Glutamatergic neuron (in vitro differentiated cells): ENCODE data around the gene AQP9. TPM values are rescaled to one million over a fixed set of nuclear protein-coding genes. Genes with fewer than 3 reads are reported as not detected.

Experiments
- DNase-seq: peaks from one replicate; pipeline ENCODE4 v3.0.0; 2022
- H3K27ac Mint-ChIP-seq: one replicate; pipeline ENCODE4 v1.8.0; 2020; ENCODE audit warnings: mild to moderate bottlenecking, mixed read lengths, inconsistent platforms; ENCODE audit not compliant: unreplicated experiment
- H3K27me3 Mint-ChIP-seq: one replicate; pipeline ENCODE4 v1.8.0; 2020; ENCODE audit warnings: mild to moderate bottlenecking, moderate library complexity, mixed read lengths, inconsistent platforms; ENCODE audit not compliant: unreplicated experiment
- H3K36me3 Mint-ChIP-seq: one replicate; pipeline ENCODE4 v1.8.0; 2020; ENCODE audit warnings: mild to moderate bottlenecking, mixed read lengths, inconsistent platforms; ENCODE audit not compliant: unreplicated experiment
- H3K4me1 Mint-ChIP-seq: one replicate; pipeline ENCODE4 v1.8.0; 2020; ENCODE audit warnings: mild to moderate bottlenecking, low read depth, mixed read lengths, inconsistent platforms; ENCODE audit not compliant: unreplicated experiment
- H3K4me3 Mint-ChIP-seq: one replicate; pipeline ENCODE4 v1.8.0; 2020; ENCODE audit warnings: mild to moderate bottlenecking, mixed read lengths, inconsistent platforms; ENCODE audit not compliant: unreplicated experiment
- H3K9me3 Mint-ChIP-seq: one replicate; pipeline ENCODE4 v1.8.0; 2020; ENCODE audit warnings: mild to moderate bottlenecking, moderate library complexity, mixed read lengths, inconsistent platforms; ENCODE audit not compliant: unreplicated experiment
- CTCF ChIP-seq: fragments of 200-600 bp; sonication (generic); IDR thresholded peaks from one replicate; pipeline ENCODE4 v1.5.0; 2021; ENCODE audit not compliant: partially characterized antibody, unreplicated experiment
- total RNA-seq: library from RNA; stranded (reverse); fragmentation: NEBNext Ultra II Directional; extraction: Animal tissue kit (Norgen Biotek cat#: 25700); gene quantifications from one replicate; pipeline ENCODE4 v1.2.1, GENCODE V29; 2021; ENCODE audit not compliant: unreplicated experiment

The AQP9 gene
- total RNA-seq, 1 donor from 2014 or later: not detected

- no peak for DNase-seq
- H3K4me1 Mint-ChIP-seq: no peaks in the 10 kb centered on the region
- no peaks in the 10 kb centered on the region for H3K9me3 Mint-ChIP-seq
- peaks cover 4% of the 10 kb centered on the region for H3K27me3 Mint-ChIP-seq
- no peak overlapping the region for H3K27ac Mint-ChIP-seq
- peaks cover 4% of the 10 kb centered on the region for H3K36me3 Mint-ChIP-seq
- H3K4me3 Mint-ChIP-seq: no peak overlapping the region
- no peak for TF ChIP-seq CTCF
Measured at GRCh38 chr15:58114812-58115211, 23.4 kb upstream of the AQP9 start.

- no peak for TF ChIP-seq CTCF
- H3K27me3 Mint-ChIP-seq: peaks cover 4% of the 10 kb centered on the region
Measured at GRCh38 chr15:58115692-58116091, 22.5 kb upstream of the AQP9 start.

GRCh38 chr15:58117619-58118018 is 20.6 kb upstream of the AQP9 start:
- H3K4me3 Mint-ChIP-seq: no peak overlapping the region
- H3K4me1 Mint-ChIP-seq: no peaks in the 10 kb centered on the region
- no peaks in the 10 kb centered on the region for H3K9me3 Mint-ChIP-seq
- no peak for TF ChIP-seq CTCF
- H3K36me3 Mint-ChIP-seq: peaks cover 4% of the 10 kb centered on the region
- H3K27ac Mint-ChIP-seq: no peak overlapping the region
- no peak for DNase-seq
- peaks cover 4% of the 10 kb centered on the region for H3K27me3 Mint-ChIP-seq

More at GRCh38 chr15:58115692-58116091, 22.5 kb upstream of the AQP9 start:
- Mint-ChIP-seq H3K4me1 (no peaks in the 10 kb centered on the region), H3K36me3 (peaks cover 4% of the 10 kb centered on the region), H3K4me3 (no peak overlapping the region), H3K27ac (no peak overlapping the region), H3K9me3 (no peaks in the 10 kb centered on the region)
- DNase-seq: no peak

- Mint-ChIP-seq H3K9me3 (no peaks in the 10 kb centered on the region), H3K27ac (no peak overlapping the region), H3K27me3 (peaks cover under 1% of the 10 kb centered on the region), H3K4me1 (no peaks in the 10 kb centered on the region), H3K36me3 (no peaks in the 10 kb centered on the region), H3K4me3 (no peak overlapping the region)
- no peak for TF ChIP-seq CTCF
- DNase-seq: no peak
Measured at GRCh38 chr15:58118272-58118671, 19.9 kb upstream of the AQP9 start.

GRCh38 chr15:58119016-58119415 is 19.2 kb upstream of the AQP9 start:
- DNase-seq: no peak
- no peak overlapping the region for H3K27ac Mint-ChIP-seq
- H3K9me3 Mint-ChIP-seq: no peaks in the 10 kb centered on the region

More at GRCh38 chr15:58119016-58119415, 19.2 kb upstream of the AQP9 start:
- Mint-ChIP-seq H3K4me3 (no peak overlapping the region), H3K27me3 (no peaks in the 10 kb centered on the region), H3K36me3 (no peaks in the 10 kb centered on the region), H3K4me1 (no peaks in the 10 kb centered on the region)
- no peak for TF ChIP-seq CTCF
